Breast epithelium (tissue), 3 donors: ENCODE measurements around the gene SUMF1.

ENCODE experiments used
- POLR2A ChIP-seq: fragments of 450-650 bp; IDR thresholded peaks from one replicate; pipeline ENCODE4 v1.6.1; 2016; ENCODE audit warnings: antibody characterized with exemption, mild to moderate bottlenecking, moderate library complexity
- POLR2AphosphoS5 ChIP-seq, 3 donors: sonication (generic); formaldehyde crosslinking; IDR thresholded peaks; one replicate each; pipeline ENCODE4 v1.6.1; 2017; ENCODE audit warnings: antibody characterized with exemption in 3 of 3
- TF ChIP-seq, protein P1 (sequence below), 3 donors: fragments of 450-650 bp; IDR thresholded peaks; one replicate each; pipeline ENCODE4 v1.5.1; 2016 to 2017; ENCODE audit warnings: antibody characterized with exemption in 3 of 3, mild to moderate bottlenecking in 3 of 3, moderate library complexity in 3 of 3

DNA sequence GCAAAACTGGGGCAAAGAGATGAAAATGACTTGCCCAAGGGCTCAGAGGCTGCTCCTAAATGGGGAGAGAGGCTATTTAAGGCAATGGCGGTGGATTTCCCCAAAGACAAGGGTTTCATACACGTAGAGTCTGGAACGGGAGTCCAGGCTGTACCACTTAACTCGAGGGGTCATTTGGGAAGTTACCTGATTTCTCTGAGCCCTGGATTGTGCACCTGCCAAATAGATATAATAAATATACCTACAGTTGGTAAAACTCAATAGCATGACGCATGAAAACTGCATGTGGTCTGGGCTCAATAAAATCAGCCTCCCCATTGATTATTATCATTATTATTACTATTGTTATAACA, 24.8 kb upstream of the SUMF1 start:
- TF ChIP-seq, protein P1, sequence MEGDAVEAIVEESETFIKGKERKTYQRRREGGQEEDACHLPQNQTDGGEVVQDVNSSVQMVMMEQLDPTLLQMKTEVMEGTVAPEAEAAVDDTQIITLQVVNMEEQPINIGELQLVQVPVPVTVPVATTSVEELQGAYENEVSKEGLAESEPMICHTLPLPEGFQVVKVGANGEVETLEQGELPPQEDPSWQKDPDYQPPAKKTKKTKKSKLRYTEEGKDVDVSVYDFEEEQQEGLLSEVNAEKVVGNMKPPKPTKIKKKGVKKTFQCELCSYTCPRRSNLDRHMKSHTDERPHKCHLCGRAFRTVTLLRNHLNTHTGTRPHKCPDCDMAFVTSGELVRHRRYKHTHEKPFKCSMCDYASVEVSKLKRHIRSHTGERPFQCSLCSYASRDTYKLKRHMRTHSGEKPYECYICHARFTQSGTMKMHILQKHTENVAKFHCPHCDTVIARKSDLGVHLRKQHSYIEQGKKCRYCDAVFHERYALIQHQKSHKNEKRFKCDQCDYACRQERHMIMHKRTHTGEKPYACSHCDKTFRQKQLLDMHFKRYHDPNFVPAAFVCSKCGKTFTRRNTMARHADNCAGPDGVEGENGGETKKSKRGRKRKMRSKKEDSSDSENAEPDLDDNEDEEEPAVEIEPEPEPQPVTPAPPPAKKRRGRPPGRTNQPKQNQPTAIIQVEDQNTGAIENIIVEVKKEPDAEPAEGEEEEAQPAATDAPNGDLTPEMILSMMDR (IDR thresholded peaks at IDR 0.05) = no peak
- TF ChIP-seq POLR2AphosphoS5 (IDR thresholded peaks at IDR 0.05) (no peak), POLR2A (no peak)
